Left cardiac atrium (tissue), 4 donors: Measurements from ENCODE around the gene GABBR1. TPM values are rescaled to one million over a fixed set of nuclear protein-coding genes. Genes with fewer than 3 reads are reported as not detected.
A peak's percentile ranks its signal among the peaks of the same experiment; 100 is the strongest.

ENCODE experiments used
- ATAC-seq, 2 donors: fragments of 200-7000 bp; cut with Tn5 transposase; one replicate each; pipeline ENCODE4 v1.9.1; 2020; ENCODE audit warnings: mild to moderate bottlenecking in 2 of 2, moderate library complexity in 2 of 2
- DNase-seq: peaks from one replicate; pipeline ENCODE4 v3.0.0-alpha.2; 2020
- intact Hi-C, 2 donors: fragments of 100-400 bp; cut with DNase I; formaldehyde crosslinking; loops; one replicate each; pipeline versions ENCODE4 v1.14.1 to v1.15.1; 2022 to 2023
- total RNA-seq, 2 donors: library from RNA; stranded (reverse); fragmentation: NEBNext Ultra II Directional; extraction: Animal tissue kit (Norgen Biotek cat#: 25700); gene quantifications; one replicate each; pipeline ENCODE4 v1.2.1, GENCODE V29; 2021
- donor health status: DM: no; HTN: yes; CAD: no.
- donor health status: DM: no; HTN: yes; CAD: no; lungs with severe emphysema.
- donor health status: DM: yes; HTN: yes; CAD: no.
- donor health status: Dilated cardiomyopathy.

GABBR1 gene
- total RNA-seq, 2 donors from 2014 or later: 22.4 to 32.7 TPM

DNA sequence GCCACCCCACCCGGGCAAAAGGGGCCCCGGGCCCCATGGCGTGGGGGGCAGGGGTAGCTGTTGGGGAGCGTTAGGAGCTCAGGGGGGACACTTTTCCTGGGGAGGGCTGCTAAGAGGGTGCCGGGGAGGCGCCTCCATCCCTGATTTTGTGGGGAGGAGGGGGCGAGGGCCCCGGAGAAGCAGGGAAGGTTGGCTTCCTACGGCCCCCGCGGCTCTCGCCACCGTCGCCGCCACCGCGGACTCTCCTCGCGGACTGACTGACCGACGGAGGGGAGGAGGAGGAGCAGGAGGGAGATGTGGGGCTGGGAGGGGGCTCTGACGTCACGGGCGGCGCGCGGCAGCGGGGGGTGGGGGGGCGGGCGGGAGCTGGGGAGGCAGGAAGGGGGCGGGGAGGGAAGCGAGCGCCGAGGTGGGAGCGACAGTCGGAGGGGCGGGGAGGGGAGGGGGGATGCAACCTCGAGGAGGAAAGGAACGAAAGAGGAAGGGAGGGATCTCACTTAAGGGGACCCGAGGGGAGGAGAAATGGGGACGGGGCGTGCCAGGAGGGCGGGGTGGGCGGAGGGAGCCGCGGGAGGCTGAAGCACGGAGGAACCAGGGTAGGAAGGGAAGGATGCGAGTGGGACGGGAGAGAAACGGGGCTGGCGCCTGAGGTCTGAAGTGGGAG, 5.1 kb downstream of the GABBR1 start:
- ATAC-seq (peak; percentile 51 to 65), DNase-seq (peak; percentile 88)
- intact Hi-C loops: no loop called here

DNA sequence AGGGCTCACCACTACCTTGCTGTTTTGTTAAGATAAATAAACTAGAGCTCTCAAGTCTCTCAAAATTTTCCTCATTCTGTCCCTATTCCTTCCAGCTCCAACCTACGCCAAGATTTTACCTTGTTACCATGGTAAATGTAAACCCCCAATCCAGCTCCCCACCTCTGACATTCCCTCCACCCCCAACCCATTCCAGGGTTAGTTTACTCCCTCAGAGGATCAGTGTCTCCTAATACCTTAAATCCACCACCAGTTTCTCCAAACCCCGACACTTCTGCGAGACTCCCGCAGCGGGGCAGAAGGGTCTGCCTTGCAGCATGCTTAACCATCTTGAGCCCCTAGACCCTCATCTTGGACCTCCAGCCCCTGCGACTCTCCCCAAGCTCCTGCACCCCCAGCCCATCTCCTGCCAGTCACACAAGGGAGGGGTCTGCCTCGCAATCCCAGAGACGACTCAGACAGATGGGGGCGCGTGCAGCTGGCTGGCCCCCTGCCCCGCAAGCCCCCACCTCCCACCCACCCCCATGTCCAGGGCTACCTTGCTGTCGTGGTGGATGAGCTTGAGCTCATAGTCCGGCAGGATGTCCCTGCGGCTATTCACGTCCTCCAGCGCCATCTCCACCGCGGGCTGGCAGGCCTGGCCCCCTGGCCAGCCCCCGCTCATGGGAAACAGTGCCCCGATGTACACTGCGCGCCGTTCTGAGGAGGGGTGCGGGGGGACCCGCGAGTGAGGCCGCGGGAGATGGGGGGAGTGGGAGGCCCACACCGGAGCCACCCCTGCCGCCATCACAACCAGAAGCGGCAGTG, 5.8 kb downstream of the GABBR1 start:
- ATAC-seq (peak in 1 of 2 donors; percentile 3), DNase-seq (peak; percentile 35)
- intact Hi-C loops: no loop called here

DNA sequence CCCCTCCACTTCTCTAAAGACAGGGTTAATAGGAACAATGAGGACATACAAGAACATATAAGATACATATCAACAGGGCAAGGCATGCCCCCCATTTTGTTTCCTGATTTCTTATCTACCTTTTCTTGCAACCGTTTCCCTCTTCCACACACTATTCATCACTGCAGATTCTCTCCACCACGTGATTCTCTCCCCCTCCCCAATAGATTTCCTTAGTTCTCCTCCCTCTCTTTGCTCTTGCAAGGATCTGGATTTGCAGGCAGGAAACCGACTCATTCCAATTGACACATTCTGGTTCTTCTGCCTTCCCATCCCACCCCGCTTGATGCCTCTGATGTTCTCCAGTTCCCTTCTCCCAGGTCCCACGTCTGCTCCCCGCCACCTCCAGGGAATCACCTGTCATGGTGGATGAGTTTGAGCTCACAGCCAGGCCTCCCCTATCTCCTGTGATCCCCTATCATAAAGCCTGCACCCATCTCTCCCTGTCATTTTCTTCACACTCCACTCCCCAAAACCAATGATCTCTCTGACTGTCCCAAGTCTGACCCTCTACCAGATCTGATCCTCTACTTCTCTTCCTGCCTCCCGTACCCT, 7.5 kb downstream of the GABBR1 start:
- intact Hi-C loops: no loop called here
- no peak for DNase-seq
- ATAC-seq: no peak

DNA sequence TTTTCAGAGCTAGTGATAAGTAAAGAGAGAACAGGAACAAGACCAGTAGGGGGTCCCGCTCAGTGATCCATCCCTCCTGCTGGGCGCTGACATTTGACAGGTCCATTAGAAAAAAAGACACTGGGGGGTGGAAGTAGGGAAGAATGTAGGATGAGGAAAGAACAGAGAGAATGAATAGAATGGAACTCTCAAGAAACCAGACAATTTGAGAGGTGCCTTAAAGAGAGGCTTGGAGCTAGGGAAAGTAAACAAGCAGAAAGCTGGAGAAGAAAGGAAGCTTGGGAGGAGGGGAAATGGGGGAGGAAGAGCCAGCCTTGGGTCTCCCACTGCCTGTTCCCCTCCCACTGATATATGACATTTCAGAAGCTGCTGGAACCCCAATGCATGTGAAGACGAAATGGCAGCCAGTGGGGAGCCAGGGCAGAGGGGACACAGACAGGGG, 8.4 kb downstream of the GABBR1 start:
- no peak for DNase-seq
- no peak for ATAC-seq
- intact Hi-C loops: no loop called here

DNA sequence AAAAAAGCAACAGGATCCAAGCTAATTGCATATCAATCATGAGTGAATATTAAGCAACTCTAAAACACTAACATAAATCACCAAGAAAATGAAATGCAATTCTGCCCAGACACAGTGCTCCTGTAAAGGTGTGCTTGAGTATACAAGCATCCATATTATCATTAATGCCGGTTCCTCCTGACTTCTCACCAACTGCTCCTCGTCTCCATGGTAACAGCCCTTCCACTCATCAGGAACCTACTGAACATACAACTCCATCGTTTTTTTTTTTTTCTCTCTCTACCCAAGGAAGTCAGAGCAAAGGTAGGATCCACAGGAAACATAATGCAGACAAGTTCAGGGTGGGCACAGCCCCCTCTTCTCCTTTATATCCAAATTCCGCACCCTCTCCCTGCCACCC, 12.4 kb downstream of the GABBR1 start:
- no peak for ATAC-seq
- intact Hi-C loops: no loop called here
- no peak for DNase-seq

DNA sequence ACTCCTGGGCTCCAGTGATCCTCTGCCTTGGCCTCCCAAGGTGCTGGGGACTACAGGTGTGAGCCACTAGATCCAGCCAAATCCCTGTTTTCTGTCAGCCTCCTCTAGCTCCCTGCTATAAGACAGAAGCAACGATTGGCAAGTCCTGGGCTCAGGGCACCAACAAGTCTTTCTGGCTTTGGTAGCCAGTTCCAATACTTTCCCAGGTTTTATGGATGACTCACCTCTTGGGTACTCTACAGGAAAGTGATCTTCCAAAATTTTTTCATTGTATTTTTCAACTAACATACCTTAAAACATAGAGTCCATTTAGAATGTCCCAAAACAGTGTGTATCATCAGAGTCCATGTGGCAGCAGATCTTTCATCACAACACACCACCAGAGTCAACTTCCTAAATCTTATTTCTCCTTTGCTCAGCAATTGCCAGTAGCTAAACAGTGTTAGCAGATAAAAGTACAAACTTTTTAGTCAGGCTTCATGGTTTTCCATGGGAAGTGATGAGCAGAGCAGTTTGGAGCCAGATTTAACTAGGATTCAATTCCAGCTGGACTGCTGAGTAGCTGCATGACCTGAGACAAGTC, 13.3 kb downstream of the GABBR1 start:
- DNase-seq (no peak), ATAC-seq (no peak)
- intact Hi-C loops: no loop called here

DNA sequence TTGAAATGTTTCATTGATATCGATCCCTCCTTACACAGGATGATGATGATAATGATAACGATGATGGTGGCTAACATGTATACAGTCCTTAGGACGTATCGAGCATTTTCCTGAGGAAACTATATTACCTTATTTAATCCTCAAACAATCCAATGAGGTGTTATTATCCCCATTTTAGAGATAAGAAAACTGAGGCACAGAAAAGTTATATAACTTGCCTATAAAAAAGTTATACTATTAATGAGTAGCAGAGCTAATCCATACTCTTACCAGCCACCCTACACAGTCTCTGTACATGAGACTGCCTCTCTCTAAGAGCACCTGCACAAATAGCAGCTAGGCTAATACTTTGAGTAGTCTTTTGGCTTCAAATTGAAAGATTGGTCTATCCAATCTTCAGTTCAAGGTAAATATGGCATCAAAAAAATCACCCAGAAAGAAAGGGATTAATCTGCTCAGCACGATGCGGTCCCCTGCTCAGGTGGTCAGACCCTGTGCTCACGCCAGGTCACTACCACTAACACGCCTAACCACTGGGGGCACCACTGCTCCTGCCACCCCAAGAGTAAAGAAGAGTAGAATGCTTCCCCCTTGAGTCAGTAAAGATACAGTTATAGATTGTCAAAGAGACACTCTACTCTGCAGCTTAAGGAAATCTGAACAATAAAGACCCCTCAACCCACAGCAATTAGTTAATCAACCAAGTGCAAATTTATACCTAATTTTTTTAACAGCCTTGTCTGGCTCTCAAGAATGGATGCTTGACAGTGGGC, 15.0 kb downstream of the GABBR1 start:
- DNase-seq: no peak
- ATAC-seq: no peak
- intact Hi-C loops: no loop called here

DNA sequence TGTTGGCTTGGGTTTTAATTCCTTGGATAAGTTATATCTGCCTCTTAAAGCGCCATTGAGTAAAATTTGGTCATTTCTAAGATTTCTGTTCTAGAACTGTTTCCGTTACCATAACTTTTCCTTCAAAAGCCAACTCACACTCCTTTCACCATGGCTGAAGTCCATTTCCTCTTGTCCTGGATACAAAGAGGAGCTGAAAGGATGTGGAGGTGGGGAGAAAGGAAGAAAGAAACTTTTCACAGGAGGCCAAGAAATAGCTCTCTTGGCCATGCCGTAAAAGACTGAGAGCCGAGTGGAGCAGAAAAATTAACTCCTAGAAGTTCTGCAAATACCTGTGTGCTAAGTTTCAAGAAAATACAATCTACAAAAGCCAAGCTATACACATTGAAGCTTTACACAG, 21.6 kb downstream of the GABBR1 start:
- intact Hi-C loops: no loop called here
- ATAC-seq (no peak), DNase-seq (no peak)

DNA sequence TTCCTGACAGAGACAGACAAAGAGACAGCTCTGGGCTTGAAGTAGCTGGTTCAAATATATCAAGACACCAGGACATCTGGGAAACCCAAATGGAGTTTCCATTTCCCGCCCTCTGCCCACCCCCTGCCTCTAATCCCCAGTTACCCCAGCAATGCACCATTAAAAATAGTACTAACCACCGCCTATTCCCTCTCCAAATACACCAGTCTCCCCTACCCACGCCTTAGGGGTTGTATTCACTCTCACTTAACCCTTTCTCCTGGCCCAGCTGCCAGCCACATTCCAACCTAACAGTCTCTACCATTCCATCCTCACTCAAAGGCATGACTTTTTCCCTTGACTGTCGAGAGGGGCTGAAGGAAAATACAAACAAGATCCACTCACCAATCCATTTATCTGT, 22.4 kb downstream of the GABBR1 start:
- intact Hi-C loops: no loop called here
- DNase-seq (no peak), ATAC-seq (no peak)

DNA sequence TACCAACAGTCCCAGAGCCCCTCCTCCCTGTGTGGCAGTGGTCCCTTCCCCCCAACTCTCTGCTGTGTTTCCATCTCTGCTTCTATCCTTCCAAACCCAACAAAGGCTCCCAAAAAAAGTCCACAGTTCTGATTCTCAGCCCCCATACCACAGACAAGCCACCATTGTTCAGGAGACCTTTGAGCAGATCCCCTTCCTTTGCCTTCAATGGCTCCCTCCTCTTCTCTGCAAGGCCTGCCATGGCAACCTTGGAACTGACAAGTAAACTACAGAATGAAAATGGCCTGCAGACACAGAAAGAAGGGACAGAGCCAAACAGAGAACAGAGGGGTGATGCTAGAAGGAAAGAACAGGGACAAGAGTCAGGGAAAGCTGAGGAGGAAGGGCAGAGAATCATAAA, 24.9 kb downstream of the GABBR1 start:
- no peak for ATAC-seq
- intact Hi-C loops: no loop called here
- no peak for DNase-seq

DNA sequence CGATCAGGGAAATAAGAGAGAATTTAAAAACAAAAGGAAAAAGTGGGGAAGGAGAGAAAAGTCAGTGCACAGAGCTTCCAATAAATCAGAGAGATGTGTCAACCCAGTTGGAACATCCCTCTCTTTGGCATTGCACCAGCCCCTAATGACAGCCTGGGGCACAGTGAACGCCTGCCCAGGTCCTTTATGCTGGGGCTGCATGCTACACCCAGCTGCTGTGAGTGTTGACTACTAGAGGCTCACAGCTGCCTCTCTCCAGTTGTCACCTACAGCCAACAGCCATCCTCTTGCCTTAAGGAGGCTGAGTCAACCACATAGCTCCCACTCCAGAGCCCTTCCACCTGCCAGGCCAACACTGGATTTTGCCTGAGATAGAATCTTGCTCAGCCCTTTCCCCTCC, 29.1 kb downstream of the GABBR1 start:
- intact Hi-C loops: no loop called here
- DNase-seq: no peak
- no peak for ATAC-seq

DNA sequence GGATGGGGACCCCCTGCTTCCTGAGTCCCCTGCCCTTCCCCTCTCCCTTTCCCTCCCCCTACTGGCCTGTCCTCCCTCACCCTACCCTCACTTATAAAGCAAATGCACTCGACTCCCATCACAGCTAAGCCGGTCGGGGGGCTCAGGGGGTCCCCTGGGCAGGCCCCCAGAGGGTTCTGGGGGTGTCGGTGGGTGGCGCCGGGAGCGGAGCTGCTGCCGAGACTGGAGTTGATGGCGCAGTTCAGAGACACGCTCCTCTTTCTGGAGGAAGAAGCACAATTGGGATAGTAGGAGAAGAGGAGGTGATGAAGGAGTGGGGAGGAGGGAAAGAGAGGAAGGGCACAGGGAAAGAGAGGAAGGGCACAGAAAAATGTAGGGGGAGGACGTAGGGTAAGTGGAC, 29.5 kb downstream of the GABBR1 start:
- intact Hi-C loops: no loop called here
- no peak for ATAC-seq

DNA sequence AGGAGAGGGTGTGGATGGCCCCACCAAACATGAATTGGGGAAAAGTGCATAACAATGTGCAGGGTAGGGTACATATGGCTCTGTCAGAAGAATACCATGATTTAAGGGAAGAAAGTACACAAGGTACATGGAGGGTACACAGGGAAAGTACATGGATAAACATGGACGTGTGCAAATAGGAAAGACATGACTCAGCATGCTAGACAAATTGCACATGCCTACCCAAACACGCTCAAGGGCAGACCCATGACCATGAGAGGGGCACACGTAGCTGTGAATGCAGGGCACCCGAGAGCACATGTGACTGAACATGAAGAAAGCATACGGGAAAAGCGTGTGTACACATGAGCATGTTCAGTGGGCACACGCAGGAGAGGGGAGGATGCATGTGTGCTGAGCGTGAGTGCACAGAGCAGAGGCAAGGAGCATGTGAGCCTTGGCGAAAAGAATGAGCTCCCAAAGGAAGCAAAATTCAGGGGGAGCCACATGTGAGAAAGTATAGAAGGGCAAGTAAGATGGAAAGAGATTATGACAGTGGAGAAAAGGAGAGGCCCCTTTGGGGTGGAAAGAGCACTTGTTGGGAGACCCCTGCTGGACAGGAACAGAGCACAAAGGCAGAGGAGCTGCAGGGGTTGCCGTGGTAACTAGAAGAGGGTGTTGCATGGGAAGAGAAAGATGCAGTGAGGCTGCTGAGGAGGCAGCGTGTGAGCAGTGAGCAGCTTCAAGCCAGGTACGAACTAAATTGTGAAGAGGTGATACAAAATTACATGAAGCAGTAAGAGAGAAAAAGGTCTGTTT, 30.2 kb downstream of the GABBR1 start:
- DNase-seq (no peak), ATAC-seq (no peak)
- intact Hi-C loops: no loop called here

More for the DNA sequence above, 29.5 kb downstream of the GABBR1 start:
- DNase-seq: no peak

DNA sequence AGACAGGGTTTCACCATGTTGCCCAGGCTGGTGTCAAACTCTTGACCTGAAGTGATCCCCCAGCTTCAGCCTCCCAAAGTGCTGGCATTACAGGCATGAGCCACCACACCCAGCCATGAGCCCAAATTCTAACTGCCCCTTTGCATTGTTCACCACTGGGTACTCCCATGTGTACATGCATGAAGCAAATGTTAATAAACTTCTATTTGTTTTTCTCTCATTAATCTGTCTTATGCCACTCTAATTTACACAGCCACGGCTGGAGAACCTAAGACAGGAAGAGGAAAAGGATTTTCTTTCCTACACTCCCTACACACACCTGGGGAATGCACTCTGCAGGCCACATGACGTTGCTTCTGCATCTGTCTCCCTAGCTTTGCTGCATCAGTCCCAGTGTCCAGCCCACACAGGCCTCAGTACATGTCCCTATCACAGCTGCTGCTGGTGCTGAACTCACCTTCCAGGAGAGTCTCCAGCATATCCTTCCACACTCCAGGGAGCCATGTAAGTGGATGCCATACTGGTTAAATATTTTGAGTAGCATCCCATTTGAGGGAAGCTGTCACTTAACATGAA, 34.7 kb downstream of the GABBR1 start:
- intact Hi-C loops: no loop called here
- ATAC-seq (no peak), DNase-seq (no peak)

DNA sequence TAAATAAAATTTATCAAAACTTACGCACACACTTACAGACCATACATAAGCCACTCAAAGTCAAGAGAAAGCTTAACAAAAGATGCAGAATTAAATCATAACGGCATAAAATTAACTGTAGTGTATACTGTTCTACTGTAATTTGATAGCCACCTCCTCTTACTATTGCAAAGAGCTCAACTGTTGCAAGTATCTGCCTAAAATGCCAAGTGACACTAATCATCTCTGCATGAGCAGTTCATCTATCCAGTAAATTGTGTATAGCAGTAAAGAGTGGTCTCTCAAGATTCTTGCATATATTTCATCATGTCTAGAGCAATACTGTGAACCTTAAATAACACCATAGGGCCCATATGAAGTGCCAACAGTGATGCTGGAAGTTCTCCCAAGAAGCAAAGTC, 35.8 kb downstream of the GABBR1 start:
- DNase-seq (no peak), ATAC-seq (no peak)
- intact Hi-C loops: no loop called here

DNA sequence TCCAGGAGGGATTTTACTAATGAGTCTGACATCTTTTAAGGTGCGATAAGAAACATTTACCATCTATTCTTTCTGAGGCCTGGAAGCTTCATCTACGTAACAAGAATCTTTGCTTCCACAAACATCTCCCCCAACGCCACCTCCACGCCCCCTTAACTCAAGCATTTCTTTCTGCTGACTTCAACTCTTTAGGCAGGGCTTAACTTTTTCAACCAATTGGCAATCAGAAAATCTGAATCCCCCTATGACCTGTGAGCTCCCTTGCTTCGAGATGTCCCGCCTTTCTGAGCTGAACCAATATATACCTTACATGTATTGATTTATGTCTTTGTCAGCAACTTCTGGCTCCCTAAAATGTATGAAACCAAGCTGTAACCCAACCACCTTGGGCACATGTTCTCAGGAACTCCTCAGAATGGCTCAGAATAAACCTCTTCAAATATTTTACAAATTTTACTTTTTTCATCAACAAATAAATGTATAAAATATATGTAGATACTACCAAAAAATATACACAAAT, 36.5 kb downstream of the GABBR1 start:
- intact Hi-C loops: no loop called here

DNA sequence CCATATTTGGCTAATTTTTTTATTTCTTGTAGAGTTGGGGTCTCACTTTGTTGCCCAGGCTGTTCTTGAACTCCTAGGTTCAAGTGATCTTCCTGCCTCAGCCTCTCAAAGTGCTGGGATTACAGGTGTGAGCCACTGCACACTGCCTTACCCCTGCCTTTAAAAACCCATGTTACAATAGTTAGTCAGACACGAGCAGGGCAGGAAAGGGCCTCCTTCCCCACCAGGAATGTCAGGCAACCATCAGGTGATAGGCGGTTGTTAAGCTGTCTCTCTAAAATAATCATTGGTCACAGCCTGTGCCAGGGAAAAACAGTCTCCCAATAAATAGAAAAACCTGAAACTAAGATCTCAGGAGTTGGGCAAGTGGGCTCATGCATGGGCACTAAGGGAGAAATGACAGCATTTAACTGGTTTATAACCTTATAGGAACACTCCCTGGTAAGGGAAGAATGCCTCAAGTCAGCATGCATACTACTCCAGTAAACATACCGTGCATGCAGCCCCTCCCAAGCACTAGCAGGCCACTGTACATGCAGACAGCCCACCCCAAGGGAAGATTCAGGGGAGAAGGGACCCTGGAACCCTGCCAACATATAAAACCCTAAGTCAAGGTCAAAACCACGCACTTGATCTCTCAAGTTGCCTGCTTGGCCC, 39.7 kb downstream of the GABBR1 start:
- ATAC-seq (no peak), DNase-seq (no peak)
- intact Hi-C loops: loop anchor here in 1 of 2 donors (5.0 kb wide), 1 partner anchor 756 kb away; no protein-coding TSS in a partner anchor

More for the DNA sequence above, 36.5 kb downstream of the GABBR1 start:
- DNase-seq (no peak), ATAC-seq (no peak)
